Calu3 (cell line): ENCODE data around the gene SNX8. TPM values are rescaled to one million over a fixed set of nuclear protein-coding genes. Genes with fewer than 3 reads are reported as not detected.
"Not testable (repeated sequence)": the region's sequence is repeated elsewhere in the genome, so short reads cannot be mapped to it uniquely, and the experiment has no call there.

ENCODE experiments used
- BruUV-seq: library from RNA; stranded (reverse); fragments of 400-500 nt; replicated peaks from 2 replicates; lab custom pipeline; 2021; lab: Mats Ljungman, UMichigan
- CTCF ChIA-PET: fragments of 300-600 bp; sonication (Branson Sonifier 250); formaldehyde crosslinking; loops from one replicate; lab custom pipeline; 2022; ENCODE audit warnings: antibody characterized with exemption; lab: Charles Lee
- DNase-seq: peaks from one replicate; pipeline ENCODE4 v3.0.0; 2022
- H3K27ac Mint-ChIP-seq: one replicate; pipeline ENCODE4 v1.8.0; 2022; ENCODE audit warnings: mixed read lengths; ENCODE audit not compliant: unreplicated experiment
- H3K27me3 Mint-ChIP-seq: one replicate; pipeline ENCODE4 v1.8.0; 2022; ENCODE audit warnings: mixed read lengths; ENCODE audit not compliant: unreplicated experiment
- H3K36me3 Mint-ChIP-seq: one replicate; pipeline ENCODE4 v1.8.0; 2022; ENCODE audit warnings: mild to moderate bottlenecking, moderate library complexity, mixed read lengths; ENCODE audit not compliant: insufficient read depth, unreplicated experiment
- H3K4me1 Mint-ChIP-seq: one replicate; pipeline ENCODE4 v1.8.0; 2022; ENCODE audit warnings: mild to moderate bottlenecking, low read depth, mixed read lengths; ENCODE audit not compliant: unreplicated experiment
- H3K4me3 Mint-ChIP-seq: one replicate; pipeline ENCODE4 v1.8.0; 2022; ENCODE audit warnings: mild to moderate bottlenecking, low read depth, moderate library complexity, mixed read lengths; ENCODE audit not compliant: unreplicated experiment
- H3K9me3 Mint-ChIP-seq: one replicate; pipeline ENCODE4 v1.8.0; 2022; ENCODE audit warnings: low read depth, mixed read lengths; ENCODE audit not compliant: unreplicated experiment
- intact Hi-C: fragments of 100-400 bp; cut with micrococcal nuclease; formaldehyde crosslinking; loops from one replicate; pipeline ENCODE4 v1.10.0; 2022; ENCODE audit not compliant: unreplicated experiment
- total RNA-seq: library from RNA; stranded (reverse); gene quantifications from 2 replicates; pipeline ENCODE4 v1.2.3, GENCODE V29; 2022
- TF ChIP-seq, protein P1 (sequence below): fragments of 200-600 bp; IDR thresholded peaks from one replicate; pipeline ENCODE4 v1.8.0; 2022; ENCODE audit warnings: antibody characterized with exemption; ENCODE audit not compliant: unreplicated experiment

Gene SNX8
- total RNA-seq, 1 experiment from 2014 or later, result 57.0 TPM

DNA sequence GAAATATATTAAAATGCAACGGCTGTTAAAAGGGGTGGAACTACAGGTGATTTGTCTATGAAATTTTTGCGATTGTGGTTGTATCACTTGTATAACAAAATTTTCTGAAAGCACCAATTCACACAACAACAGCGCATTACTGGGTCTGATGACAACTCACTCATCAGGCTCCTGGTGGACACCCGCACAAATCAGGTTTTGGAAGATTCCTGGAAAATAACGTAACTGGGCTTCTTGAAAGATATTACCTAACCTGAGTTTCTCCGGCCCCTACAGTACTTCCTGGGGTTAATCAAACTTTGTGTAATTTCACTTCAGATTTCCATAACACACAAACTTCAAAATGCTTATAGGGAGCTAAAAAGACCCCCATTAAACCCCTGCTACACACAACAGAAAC is 7.6 kb downstream of the SNX8 start:
- Mint-ChIP-seq H3K4me3 (no peak overlapping the region), H3K27ac (no peak overlapping the region), H3K36me3 (peaks cover 5% of the 10 kb centered on the region), H3K27me3 (no peaks in the 10 kb centered on the region), H3K4me1 (no peaks in the 10 kb centered on the region), H3K9me3 (no peaks in the 10 kb centered on the region)
- TF ChIP-seq, protein P1, sequence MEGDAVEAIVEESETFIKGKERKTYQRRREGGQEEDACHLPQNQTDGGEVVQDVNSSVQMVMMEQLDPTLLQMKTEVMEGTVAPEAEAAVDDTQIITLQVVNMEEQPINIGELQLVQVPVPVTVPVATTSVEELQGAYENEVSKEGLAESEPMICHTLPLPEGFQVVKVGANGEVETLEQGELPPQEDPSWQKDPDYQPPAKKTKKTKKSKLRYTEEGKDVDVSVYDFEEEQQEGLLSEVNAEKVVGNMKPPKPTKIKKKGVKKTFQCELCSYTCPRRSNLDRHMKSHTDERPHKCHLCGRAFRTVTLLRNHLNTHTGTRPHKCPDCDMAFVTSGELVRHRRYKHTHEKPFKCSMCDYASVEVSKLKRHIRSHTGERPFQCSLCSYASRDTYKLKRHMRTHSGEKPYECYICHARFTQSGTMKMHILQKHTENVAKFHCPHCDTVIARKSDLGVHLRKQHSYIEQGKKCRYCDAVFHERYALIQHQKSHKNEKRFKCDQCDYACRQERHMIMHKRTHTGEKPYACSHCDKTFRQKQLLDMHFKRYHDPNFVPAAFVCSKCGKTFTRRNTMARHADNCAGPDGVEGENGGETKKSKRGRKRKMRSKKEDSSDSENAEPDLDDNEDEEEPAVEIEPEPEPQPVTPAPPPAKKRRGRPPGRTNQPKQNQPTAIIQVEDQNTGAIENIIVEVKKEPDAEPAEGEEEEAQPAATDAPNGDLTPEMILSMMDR, result no peak
- BruUV-seq, result no TSS peak
- DNase-seq, result no peak
- CTCF ChIA-PET, result no interaction called here
- intact Hi-C loops, result no loop called here

DNA sequence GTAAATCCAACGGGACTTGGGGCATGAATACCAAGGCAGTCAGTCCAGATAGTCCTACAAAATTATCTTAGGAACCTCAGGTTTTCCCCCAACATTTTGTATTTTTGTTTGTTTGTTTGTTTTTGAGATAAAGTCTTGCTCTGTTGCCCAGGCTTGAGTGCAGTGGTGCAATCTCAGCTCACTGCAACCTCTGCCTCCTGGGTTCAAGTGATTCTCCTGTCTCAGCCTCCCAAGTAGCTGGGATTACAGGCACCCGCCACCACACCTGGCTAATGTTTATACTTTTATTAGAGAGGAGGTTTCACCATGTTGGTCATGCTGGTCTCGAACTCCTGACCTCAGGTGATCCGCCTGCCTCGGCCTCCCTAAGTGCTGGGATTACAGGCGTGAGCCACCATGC is 9.0 kb downstream of the SNX8 start:
- CTCF ChIA-PET, result interaction anchor here (0.5 kb wide), 1 partner anchor 10 kb away, joined by 5 read pairs; no protein-coding TSS in a partner anchor
- DNase-seq, BruUV-seq, H3K27me3 Mint-ChIP-seq, H3K4me3 Mint-ChIP-seq, H3K4me1 Mint-ChIP-seq, H3K9me3 Mint-ChIP-seq, H3K27ac Mint-ChIP-seq, intact Hi-C loops, H3K36me3 Mint-ChIP-seq: not testable (repeated sequence)

- H3K4me1 Mint-ChIP-seq, CTCF ChIA-PET, H3K9me3 Mint-ChIP-seq: not testable (repeated sequence)
These were observed 10.7 kb downstream of the SNX8 start for GRCh38 chr7:2303520-2303919.

DNA sequence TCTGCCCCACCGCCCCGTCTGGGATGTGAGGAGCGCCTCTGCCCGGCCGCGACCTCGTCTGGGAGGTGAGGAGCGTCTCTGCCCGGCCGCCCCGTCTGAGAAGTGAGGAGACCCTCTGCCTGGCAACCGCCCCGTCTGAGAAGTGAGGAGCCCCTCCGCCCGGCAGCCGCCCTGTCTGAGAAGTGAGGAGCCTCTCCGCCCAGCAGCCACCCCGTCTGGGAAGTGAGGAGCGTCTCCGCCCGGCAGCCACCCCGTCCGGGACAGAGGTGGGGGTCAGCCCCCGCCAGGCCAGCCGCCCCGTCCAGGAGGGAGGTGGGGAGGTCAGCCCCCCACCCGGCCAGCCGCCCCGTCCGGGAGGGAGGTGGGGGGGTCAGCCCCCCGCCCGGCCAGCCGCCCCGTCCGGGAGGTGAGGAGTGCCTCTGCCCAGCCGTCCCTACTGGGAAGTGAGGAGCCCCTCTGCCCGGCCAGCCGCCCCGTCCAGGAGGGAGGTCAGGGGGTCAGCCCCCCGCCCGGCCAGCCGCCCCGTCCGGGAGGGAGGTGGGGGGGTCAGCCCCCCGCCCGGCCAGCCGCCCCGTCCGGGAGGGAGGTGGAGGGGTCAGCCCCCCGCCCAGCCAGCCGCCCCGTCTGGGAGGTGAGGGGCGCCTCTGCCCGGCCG is 11.4 kb downstream of the SNX8 start:
- H3K27ac Mint-ChIP-seq, intact Hi-C loops, BruUV-seq, CTCF ChIA-PET, DNase-seq, H3K36me3 Mint-ChIP-seq, H3K27me3 Mint-ChIP-seq, H3K4me3 Mint-ChIP-seq, H3K4me1 Mint-ChIP-seq, H3K9me3 Mint-ChIP-seq: not testable (repeated sequence)

More at GRCh38 chr7:2303520-2303919, 10.7 kb downstream of the SNX8 start:
- BruUV-seq, H3K27ac Mint-ChIP-seq, H3K36me3 Mint-ChIP-seq, intact Hi-C loops, H3K4me3 Mint-ChIP-seq, H3K27me3 Mint-ChIP-seq, DNase-seq: not testable (repeated sequence)

DNA sequence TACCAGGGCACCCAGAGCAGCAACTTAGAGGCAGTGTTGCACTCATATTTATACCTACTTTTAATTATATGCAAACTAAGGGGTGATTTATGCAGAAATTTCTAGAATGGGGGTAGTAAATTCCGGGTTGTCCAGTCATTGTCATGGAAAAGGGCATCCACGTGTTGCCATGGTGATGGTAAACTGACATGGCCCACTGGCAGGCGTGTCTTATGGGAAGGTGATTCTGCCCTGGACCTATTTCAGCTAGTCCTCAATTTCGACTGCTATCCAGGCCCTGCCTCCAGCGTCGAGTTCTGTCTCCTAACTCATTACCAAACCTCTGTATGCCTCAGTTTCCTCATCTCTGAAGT is 12.8 kb downstream of the SNX8 start:
- Mint-ChIP-seq H3K27ac (no peak overlapping the region), H3K36me3 (peaks cover 5% of the 10 kb centered on the region), H3K9me3 (no peaks in the 10 kb centered on the region), H3K4me1 (no peaks in the 10 kb centered on the region), H3K4me3 (no peak overlapping the region), H3K27me3 (no peaks in the 10 kb centered on the region)
- DNase-seq, result no peak
- intact Hi-C loops, result no loop called here
- TF ChIP-seq, protein P1, result no peak
- CTCF ChIA-PET, result interaction anchor here (0.6 kb wide), 1 partner anchor 12 kb away, joined by 3 read pairs; no protein-coding TSS in a partner anchor
- no TSS peak for BruUV-seq
